OCI-LY7 (cell line): Measurements from ENCODE around the gene PRKX.

Experiments
- EZH2phosphoT487 ChIP-seq: fragments of 200-600 bp; sonication (generic); IDR thresholded peaks from 2 replicates; pipeline ENCODE4 v1.6.1; 2018; ENCODE audit warnings: low read depth, borderline replicate concordance, mild to moderate bottlenecking, mixed run types, antibody characterized with exemption, low read length, moderate library complexity, mixed read lengths
- TF ChIP-seq, protein P1 (sequence below): fragments of 200-600 bp; sonication (generic); conservative IDR thresholded peaks from 2 replicates; pipeline ENCODE4 v1.5.1; 2014; ENCODE audit warnings: mild to moderate bottlenecking, antibody characterized with exemption, low read length, moderate library complexity, mixed read lengths

DNA sequence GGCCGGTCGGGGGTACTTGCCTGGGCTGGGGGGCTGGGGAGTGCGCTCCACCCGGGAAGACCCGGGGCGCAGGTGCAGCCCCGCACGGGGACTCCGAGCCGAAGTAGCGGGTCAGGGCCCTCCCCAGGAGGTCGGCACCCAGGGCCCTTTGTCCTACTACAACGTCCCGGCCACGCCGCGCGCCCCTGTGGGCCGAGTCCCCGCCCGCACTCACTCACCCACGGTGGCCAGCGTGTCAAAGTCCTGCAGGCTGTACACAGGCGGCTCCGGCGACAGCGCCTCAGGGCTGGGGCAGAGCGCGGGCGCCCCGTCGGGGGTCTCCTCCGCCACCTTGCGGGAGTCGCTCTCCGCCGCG, 602 bp downstream of the PRKX start:
- TF ChIP-seq, protein P1, sequence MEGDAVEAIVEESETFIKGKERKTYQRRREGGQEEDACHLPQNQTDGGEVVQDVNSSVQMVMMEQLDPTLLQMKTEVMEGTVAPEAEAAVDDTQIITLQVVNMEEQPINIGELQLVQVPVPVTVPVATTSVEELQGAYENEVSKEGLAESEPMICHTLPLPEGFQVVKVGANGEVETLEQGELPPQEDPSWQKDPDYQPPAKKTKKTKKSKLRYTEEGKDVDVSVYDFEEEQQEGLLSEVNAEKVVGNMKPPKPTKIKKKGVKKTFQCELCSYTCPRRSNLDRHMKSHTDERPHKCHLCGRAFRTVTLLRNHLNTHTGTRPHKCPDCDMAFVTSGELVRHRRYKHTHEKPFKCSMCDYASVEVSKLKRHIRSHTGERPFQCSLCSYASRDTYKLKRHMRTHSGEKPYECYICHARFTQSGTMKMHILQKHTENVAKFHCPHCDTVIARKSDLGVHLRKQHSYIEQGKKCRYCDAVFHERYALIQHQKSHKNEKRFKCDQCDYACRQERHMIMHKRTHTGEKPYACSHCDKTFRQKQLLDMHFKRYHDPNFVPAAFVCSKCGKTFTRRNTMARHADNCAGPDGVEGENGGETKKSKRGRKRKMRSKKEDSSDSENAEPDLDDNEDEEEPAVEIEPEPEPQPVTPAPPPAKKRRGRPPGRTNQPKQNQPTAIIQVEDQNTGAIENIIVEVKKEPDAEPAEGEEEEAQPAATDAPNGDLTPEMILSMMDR = no peak
- TF ChIP-seq EZH2phosphoT487 = no peak
